Neuronal stem cell (in vitro differentiated cells): ENCODE results near the gene PHACTR3.

Source experiments
- DNase-seq: peaks from one replicate; pipeline ENCODE4 v3.0.0-alpha.2; 2013; ENCODE audit warnings: low spot score
- H2AFZ ChIP-seq: one replicate; pipeline ENCODE4 v1.6.1; 2013; ENCODE audit warnings: mild to moderate bottlenecking, low read length, inconsistent platforms
- H2AK5ac ChIP-seq: 2 replicates; pipeline ENCODE4 v1.6.1; 2013; ENCODE audit warnings: low read depth, mild to moderate bottlenecking, inconsistent platforms, low read length, moderate library complexity, mixed read lengths
- H2BK120ac ChIP-seq: 2 replicates; pipeline ENCODE4 v1.6.1; 2013; ENCODE audit warnings: low read depth, mild to moderate bottlenecking, inconsistent platforms, low read length, moderate library complexity, mixed read lengths
- H2BK12ac ChIP-seq: one replicate; pipeline ENCODE4 v1.6.1; 2013; ENCODE audit warnings: low read length, inconsistent platforms
- H2BK15ac ChIP-seq: 2 replicates; pipeline ENCODE4 v1.6.1; 2013; ENCODE audit warnings: mild to moderate bottlenecking, low read length, inconsistent platforms, mixed read lengths
- H2BK5ac ChIP-seq: one replicate; pipeline ENCODE4 v1.6.1; 2013; ENCODE audit warnings: inconsistent platforms, mild to moderate bottlenecking, low read length, moderate library complexity
- H3K14ac ChIP-seq: one replicate; pipeline ENCODE4 v1.6.1; 2013; ENCODE audit warnings: low read length, inconsistent platforms
- H3K18ac ChIP-seq: 2 replicates; pipeline ENCODE4 v1.6.1; 2013; ENCODE audit warnings: low read length, inconsistent platforms
- H3K23ac ChIP-seq: 2 replicates; pipeline ENCODE4 v1.6.1; 2013; ENCODE audit warnings: low read depth, mild to moderate bottlenecking, mixed read lengths, low read length, inconsistent platforms; ENCODE audit not compliant: poor library complexity
- H3K27ac ChIP-seq: replicated peaks from 3 replicates; pipeline ENCODE4 v1.5.1; 2013; ENCODE audit warnings: low read length, inconsistent platforms
- H3K27me3 ChIP-seq, 3 experiments: 2 replicates each; pipeline ENCODE4 v1.6.1; 2013; ENCODE audit warnings: low read length in 3 of 3, mild to moderate bottlenecking in 2 of 3, inconsistent platforms in 1 of 3, low read depth in 1 of 3, mixed read lengths in 1 of 3, moderate library complexity in 1 of 3; ENCODE audit not compliant: control insufficient read depth in 3 of 3, insufficient read depth in 3 of 3
- H3K36me3 ChIP-seq, 2 donors: replicated peaks in 1 of 2; 2 replicates each; pipeline ENCODE4 v1.6.1; 2013; ENCODE audit warnings: low read length in 2 of 2; ENCODE audit not compliant: control insufficient read depth in 2 of 2, insufficient read depth in 2 of 2
- H3K4ac ChIP-seq: 2 replicates; pipeline ENCODE4 v1.6.1; 2013; ENCODE audit warnings: inconsistent platforms, mild to moderate bottlenecking, low read length, moderate library complexity
- H3K4me1 ChIP-seq, 2 donors: 1 replicate in 1 of 2; 2 replicates in 1 of 2; pipeline ENCODE4 v1.6.1; 2013; ENCODE audit warnings: low read length in 2 of 2, low read depth in 1 of 2; ENCODE audit not compliant: control insufficient read depth in 2 of 2, insufficient read depth in 1 of 2
- H3K4me2 ChIP-seq: one replicate; pipeline ENCODE4 v1.6.1; 2013; ENCODE audit warnings: mild to moderate bottlenecking, low read length, inconsistent platforms; ENCODE audit not compliant: insufficient read depth, poor library complexity, severe bottlenecking
- H3K4me3 ChIP-seq, 2 donors: 2 replicates each; pipeline ENCODE4 v1.5.1; 2013; ENCODE audit warnings: low read length in 2 of 2, mild to moderate bottlenecking in 2 of 2, inconsistent platforms in 1 of 2, moderate library complexity in 1 of 2
- H3K79me1 ChIP-seq: one replicate; pipeline ENCODE4 v1.6.1; 2013; ENCODE audit warnings: low read depth, mild to moderate bottlenecking, inconsistent platforms, low read length, moderate library complexity
- H3K9ac ChIP-seq: one replicate; pipeline ENCODE4 v1.6.1; 2013; ENCODE audit warnings: mild to moderate bottlenecking, low read depth, low read length, inconsistent platforms; ENCODE audit not compliant: poor library complexity
- H3K9me3 ChIP-seq, 2 donors: replicated peaks in 1 of 2; 2 replicates each; pipeline versions ENCODE3 to v1.6.1; 2013; ENCODE audit warnings: low read length in 2 of 2, mild to moderate bottlenecking in 2 of 2, inconsistent platforms in 1 of 2, low read depth in 1 of 2, mixed read lengths in 1 of 2, moderate library complexity in 1 of 2; ENCODE audit not compliant: control insufficient read depth in 2 of 2, insufficient read depth in 1 of 2
- H4K8ac ChIP-seq: one replicate; pipeline ENCODE4 v1.6.1; 2013; ENCODE audit warnings: low read depth, mild to moderate bottlenecking, inconsistent platforms, low read length, moderate library complexity
- H4K91ac ChIP-seq: one replicate; pipeline ENCODE4 v1.6.1; 2013; ENCODE audit warnings: low read length, low read depth, mild to moderate bottlenecking, inconsistent platforms; ENCODE audit not compliant: poor library complexity
- WGBS, 2 donors: extraction: QIAGEN DNeasy Blood & Tissue Kit; methylation state at CpG; one replicate each; pipeline ENCODE4 v1.1.7; 2013; ENCODE audit warnings: missing lambda C conversion rate in 2 of 2, mixed read lengths in 1 of 2; ENCODE audit not compliant: insufficient read length in 2 of 2, insufficient replicate concordance in 1 of 2; ENCODE audit errors: extremely low coverage in 2 of 2; 5-methylcytosine and 5-hydroxymethylcytosine counted together

PHACTR3 gene

DNA sequence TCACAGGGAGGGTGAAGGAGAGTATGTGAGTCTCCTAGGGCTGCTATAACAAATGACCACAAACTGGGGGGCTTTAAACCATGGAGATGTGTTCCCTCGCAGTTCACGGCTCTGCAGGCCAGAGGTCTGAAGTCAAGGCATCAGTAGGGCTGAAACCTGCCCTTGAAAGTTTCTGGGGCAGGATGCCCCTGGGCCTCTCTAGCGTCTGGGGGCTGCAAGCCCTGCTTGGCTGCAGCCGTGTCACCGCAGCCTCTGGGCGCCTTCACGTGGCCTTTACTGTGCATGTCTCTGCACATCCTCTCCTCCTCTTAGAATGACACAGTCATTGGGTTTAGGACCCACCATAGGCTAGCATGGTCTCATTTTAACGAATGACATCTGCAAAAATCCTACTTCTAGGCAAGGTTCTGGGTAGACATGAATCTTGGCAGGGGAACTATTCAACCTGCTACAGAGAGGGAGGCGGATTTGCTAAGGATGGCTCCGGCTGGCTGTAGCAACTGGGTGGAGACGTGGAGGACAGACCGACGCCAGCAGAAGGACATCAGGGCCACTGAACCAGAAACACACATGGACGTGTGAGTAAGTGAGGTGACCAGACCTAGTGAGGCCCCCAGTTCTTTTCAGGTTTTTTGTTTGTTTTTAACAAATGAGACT, 58.6 kb downstream of the PHACTR3 start:
- peaks cover 0 to 28% of the 10 kb centered on the region in 2 donors for H3K9me3 ChIP-seq
- H3K18ac ChIP-seq: no peak overlapping the region
- no peaks in the 10 kb centered on the region for H3K4me1 ChIP-seq
- no peak for DNase-seq
- no peak overlapping the region for H2AFZ ChIP-seq
- H3K9ac ChIP-seq: no peak overlapping the region
- H4K91ac ChIP-seq: no peak overlapping the region
- no peak overlapping the region for H3K4ac ChIP-seq
- no peak overlapping the region for H2BK5ac ChIP-seq
- H3K27me3 ChIP-seq: no peaks in the 10 kb centered on the region
- H3K14ac ChIP-seq: no peak overlapping the region
- no peak overlapping the region for H4K8ac ChIP-seq
- peak overlapping the region in 1 of 2 donors; percentile 42 for H3K4me3 ChIP-seq
- H3K79me1 ChIP-seq: no peaks in the 10 kb centered on the region
- WGBS, 2 donors: no CpG with 5 or more reads among the region's 14 CpGs
- H3K36me3 ChIP-seq: no peaks in the 10 kb centered on the region
- no peak overlapping the region for H3K23ac ChIP-seq
- H3K4me2 ChIP-seq: no peak overlapping the region
- H2BK15ac ChIP-seq: no peak overlapping the region
- no peak overlapping the region for H3K27ac ChIP-seq
- no peak overlapping the region for H2BK12ac ChIP-seq
- no peak overlapping the region for H2AK5ac ChIP-seq
- no peak overlapping the region for H2BK120ac ChIP-seq

GRCh38 chr20:59663513-59664060, 59.2 kb downstream of the PHACTR3 start:
- Histone ChIP-seq H3K9ac (no peak overlapping the region), H2BK12ac (no peak overlapping the region), H4K8ac (no peak overlapping the region), H3K18ac (no peak overlapping the region), H3K79me1 (no peaks in the 10 kb centered on the region), H3K9me3 (peaks cover 0 to 28% of the 10 kb centered on the region in 2 donors), H2AK5ac (no peak overlapping the region), H2AFZ (no peak overlapping the region), H2BK120ac (no peak overlapping the region), H3K23ac (no peak overlapping the region), H3K27ac (no peak overlapping the region), H3K14ac (no peak overlapping the region), H3K4me2 (no peak overlapping the region), H2BK15ac (no peak overlapping the region), H3K4ac (no peak overlapping the region), H3K27me3 (no peaks in the 10 kb centered on the region), H3K4me1 (no peaks in the 10 kb centered on the region), H4K91ac (no peak overlapping the region), H3K36me3 (no peaks in the 10 kb centered on the region), H3K4me3 (no peak overlapping the region), H2BK5ac (no peak overlapping the region)
- no CpG with 5 or more reads among the region's 15 CpGs for WGBS, 2 donors
- no peak for DNase-seq

DNA sequence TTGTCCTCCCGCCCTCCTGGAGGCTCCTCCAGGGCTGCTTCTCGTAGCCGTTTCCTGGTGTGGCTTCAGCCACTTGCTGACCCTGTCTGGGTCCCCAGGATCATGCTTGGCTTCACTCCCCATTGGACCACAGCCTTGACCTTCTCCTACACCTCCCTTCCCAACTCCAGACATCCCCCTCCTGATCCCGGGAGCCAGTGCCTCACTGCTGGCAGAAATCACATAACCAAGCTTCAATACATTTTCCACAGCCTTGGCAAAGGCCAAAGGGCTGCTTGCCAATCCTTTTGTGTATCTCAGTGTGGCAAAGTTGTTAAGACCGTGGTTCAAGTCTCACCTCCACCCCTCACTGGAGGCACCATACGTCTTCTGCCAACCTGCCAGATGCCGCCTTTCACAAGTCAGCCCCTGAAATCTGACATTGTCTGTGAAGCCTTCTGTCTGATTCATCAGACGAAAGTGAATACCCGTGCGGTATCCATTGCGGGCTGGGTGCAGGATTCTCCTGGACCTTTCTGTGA, 60.1 kb downstream of the PHACTR3 start:
- no peak for DNase-seq
- H4K91ac ChIP-seq: no peak overlapping the region
- no peak overlapping the region for H2AK5ac ChIP-seq

GRCh38 chr20:59665656-59666555, 61.6 kb downstream of the PHACTR3 start:
- WGBS, 2 donors: no CpG with 5 or more reads among the region's 8 CpGs
- Histone ChIP-seq H3K27ac (no peak overlapping the region), H2BK120ac (no peak overlapping the region), H3K36me3 (no peaks in the 10 kb centered on the region), H2BK15ac (no peak overlapping the region), H3K79me1 (no peaks in the 10 kb centered on the region), H3K27me3 (no peaks in the 10 kb centered on the region), H3K4me1 (no peaks in the 10 kb centered on the region), H4K91ac (no peak overlapping the region), H3K4ac (no peak overlapping the region), H3K14ac (no peak overlapping the region), H2AK5ac (no peak overlapping the region), H3K4me3 (peak overlapping the region in 1 of 2 donors; percentile 8), H3K9me3 (peaks cover 0 to 28% of the 10 kb centered on the region in 2 donors), H2BK12ac (no peak overlapping the region), H2AFZ (no peak overlapping the region), H3K18ac (no peak overlapping the region), H3K9ac (no peak overlapping the region), H2BK5ac (no peak overlapping the region), H3K4me2 (no peak overlapping the region), H4K8ac (no peak overlapping the region), H3K23ac (no peak overlapping the region)
- DNase-seq: no peak

More for the DNA sequence above, 60.1 kb downstream of the PHACTR3 start:
- Histone ChIP-seq H2BK12ac (no peak overlapping the region), H3K27ac (no peak overlapping the region), H3K4ac (no peak overlapping the region), H2BK120ac (no peak overlapping the region), H4K8ac (no peak overlapping the region), H3K4me3 (no peak overlapping the region), H3K18ac (no peak overlapping the region), H2BK15ac (no peak overlapping the region), H3K36me3 (no peaks in the 10 kb centered on the region), H3K9me3 (peaks cover 0 to 29% of the 10 kb centered on the region in 2 donors), H3K79me1 (no peaks in the 10 kb centered on the region), H3K14ac (no peak overlapping the region), H3K4me1 (no peaks in the 10 kb centered on the region), H3K27me3 (no peaks in the 10 kb centered on the region), H2AFZ (no peak overlapping the region), H3K4me2 (no peak overlapping the region), H2BK5ac (no peak overlapping the region), H3K9ac (no peak overlapping the region), H3K23ac (no peak overlapping the region)
- WGBS, 2 donors: no CpG with 5 or more reads among the region's 11 CpGs
